Panc1 (cell line): ENCODE measurements around the gene BTN3A1. TPM values are rescaled to one million over a fixed set of nuclear protein-coding genes. Genes with fewer than 3 reads are reported as not detected.

Experiments used
- ATAC-seq: fragments of 200-7000 bp; cut with Tn5 transposase; 2 replicates; pipeline ENCODE4 v1.9.1; 2020; ENCODE audit warnings: mild to moderate bottlenecking, moderate library complexity
- BruUV-seq: library from RNA; stranded (reverse); fragments of 400-500 nt; replicated peaks from 2 replicates; lab custom pipeline; 2021; lab: Mats Ljungman, UMichigan
- CTCF ChIA-PET: fragments of 300-600 bp; sonication (Branson Sonifier 250); formaldehyde crosslinking; loops from one replicate; lab custom pipeline; 2022; ENCODE audit warnings: antibody characterized with exemption; lab: Charles Lee
- POLR2A ChIA-PET: fragments of 300-600 bp; sonication (Branson Sonifier 250); formaldehyde crosslinking; loops from one replicate; lab custom pipeline; 2022; ENCODE audit warnings: antibody characterized with exemption; lab: Charles Lee
- DNase-seq: peaks from one replicate; pipeline ENCODE4 v3.0.0-alpha.2; 2010; ENCODE audit warnings: low read depth, low spot score
- H3K27ac ChIP-seq: 2 replicates; pipeline ENCODE4 v1.5.1; 2011; ENCODE audit warnings: mild to moderate bottlenecking, low read length, inconsistent platforms
- H3K27me3 ChIP-seq: fragments of 200-500 bp; sonication (Bioruptor generic); 2 replicates; pipeline ENCODE4 v1.6.0; 2014; ENCODE audit warnings: low read length, inconsistent platforms; ENCODE audit not compliant: control insufficient read depth, insufficient read depth
- H3K36me3 ChIP-seq: fragments of 200-500 bp; sonication (Bioruptor generic); 2 replicates; pipeline ENCODE4 v1.5.1; 2014; ENCODE audit warnings: inconsistent platforms, mild to moderate bottlenecking, low read length, moderate library complexity; ENCODE audit not compliant: control insufficient read depth, insufficient read depth
- H3K4me1 ChIP-seq: 2 replicates; pipeline ENCODE4 v1.5.1; 2011; ENCODE audit warnings: inconsistent platforms, mild to moderate bottlenecking, low read length, moderate library complexity; ENCODE audit not compliant: control insufficient read depth, insufficient read depth
- H3K4me3 ChIP-seq, 2 experiments: 2 replicates each; pipeline ENCODE4 v1.5.1; 2011 to 2012; ENCODE audit warnings: low read depth in 2 of 2, low read length in 2 of 2, mild to moderate bottlenecking in 2 of 2, inconsistent platforms in 1 of 2, moderate library complexity in 1 of 2
- H3K9me3 ChIP-seq: fragments of 200-500 bp; sonication (Bioruptor generic); 2 replicates; pipeline ENCODE4 v1.5.1; 2014; ENCODE audit warnings: low read depth, mild to moderate bottlenecking, inconsistent platforms, low read length, moderate library complexity; ENCODE audit not compliant: control insufficient read depth, insufficient read depth
- POLR2AphosphoS5 ChIP-seq: IDR thresholded peaks from 2 replicates; pipeline ENCODE4 v1.6.1; 2012; ENCODE audit warnings: mild to moderate bottlenecking, low read depth, low read length, moderate library complexity
- SIN3A ChIP-seq: IDR thresholded peaks from 2 replicates; pipeline ENCODE4 v1.6.1; 2012; ENCODE audit warnings: low read depth, mild to moderate bottlenecking, low read length, moderate library complexity, borderline replicate concordance; ENCODE audit not compliant: insufficient read depth
- TCF7L2 ChIP-seq: IDR thresholded peaks from 2 replicates; pipeline ENCODE4 v1.6.1; 2011; ENCODE audit warnings: mild to moderate bottlenecking, low read depth, low read length, inconsistent platforms
- in situ Hi-C: cut with HindIII; loops from 2 replicates; pipeline ENCODE4 v1.10.0; 2016; ENCODE audit warnings: low sequenced_read_pairs, low pct_unique_long_range_greater_than_20kb
- intact Hi-C: fragments of 100-400 bp; cut with micrococcal nuclease; formaldehyde crosslinking; loops from one replicate; pipeline ENCODE4 v1.10.0; 2022; ENCODE audit not compliant: unreplicated experiment
- total RNA-seq: library from RNA; stranded (reverse); gene quantifications from one replicate; pipeline ENCODE4 v1.2.1, GENCODE V29; 2021; ENCODE audit not compliant: unreplicated experiment
- TF ChIP-seq, protein P1 (sequence below): fragments of 450-650 bp; IDR thresholded peaks from 2 replicates; pipeline ENCODE4 v1.5.1; 2017; ENCODE audit warnings: mild to moderate bottlenecking
- TF ChIP-seq, protein P2 (sequence below), 2 experiments: IDR thresholded peaks; 2 replicates each; pipeline ENCODE4 v1.6.1; 2011 to 2012; ENCODE audit warnings: low read depth in 2 of 2, control low read depth in 1 of 2, low read length in 1 of 2, mild to moderate bottlenecking in 1 of 2, moderate library complexity in 1 of 2; ENCODE audit not compliant: insufficient read depth in 1 of 2

BTN3A1 gene
- total RNA-seq, 1 experiment from 2014 or later: 5.0 TPM

DNA sequence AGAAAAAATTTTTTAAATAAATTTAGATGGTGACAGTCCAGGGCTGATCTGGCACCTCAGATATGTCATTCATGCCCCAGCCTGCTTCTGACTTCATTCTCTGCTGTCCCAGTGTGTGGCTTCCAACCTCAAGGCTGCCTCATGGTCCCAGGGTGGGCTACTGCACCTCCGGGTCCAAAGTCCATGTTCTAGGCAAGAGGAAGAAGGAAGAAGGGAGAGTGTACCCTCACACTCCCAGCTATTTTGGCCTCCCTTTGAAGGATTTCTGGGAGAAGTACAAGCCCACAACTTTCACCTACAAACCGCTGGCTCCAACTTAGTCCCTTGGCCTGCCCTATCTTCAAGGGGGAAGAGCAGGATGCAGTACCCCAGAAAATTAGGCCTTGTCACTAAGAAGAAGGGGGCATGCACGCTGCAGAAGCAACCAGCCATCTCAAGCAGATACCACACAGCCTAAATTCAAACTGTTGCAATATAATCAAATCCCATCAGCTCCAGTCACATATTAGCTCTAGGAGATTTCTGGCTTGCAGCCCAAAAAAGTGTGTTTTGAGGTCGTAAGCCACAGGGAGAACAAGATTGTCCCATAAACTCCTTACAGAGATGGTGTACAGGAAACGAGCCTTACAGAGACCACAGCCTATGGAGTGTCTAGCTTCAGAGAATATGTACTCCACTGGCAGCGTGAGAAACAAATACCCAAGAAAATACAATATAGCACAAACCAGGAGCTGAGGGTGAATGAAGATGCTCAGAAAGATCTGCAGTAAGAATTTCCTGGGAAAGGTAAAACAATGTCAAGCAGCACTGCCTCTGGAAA lies 38.0 kb upstream of the BTN3A1 start:
- DNase-seq (no peak), ATAC-seq (peak; percentile 51; the same call in 1 of the 2 replicates)
- peaks cover 4% of the 10 kb centered on the region for H3K4me1 ChIP-seq
- H3K27ac ChIP-seq: peak overlapping the region; percentile 84
- H3K4me3 ChIP-seq: peak overlapping the region; percentile 66 to 68
- H3K27me3 ChIP-seq: no peaks in the 10 kb centered on the region
- no peaks in the 10 kb centered on the region for H3K36me3 ChIP-seq
- intact Hi-C loops: no loop called here
- in situ Hi-C loops: no loop called here
- CTCF ChIA-PET: no interaction called here
- H3K9me3 ChIP-seq: no peaks in the 10 kb centered on the region
- BruUV-seq: no TSS peak
- TF ChIP-seq, protein P1, sequence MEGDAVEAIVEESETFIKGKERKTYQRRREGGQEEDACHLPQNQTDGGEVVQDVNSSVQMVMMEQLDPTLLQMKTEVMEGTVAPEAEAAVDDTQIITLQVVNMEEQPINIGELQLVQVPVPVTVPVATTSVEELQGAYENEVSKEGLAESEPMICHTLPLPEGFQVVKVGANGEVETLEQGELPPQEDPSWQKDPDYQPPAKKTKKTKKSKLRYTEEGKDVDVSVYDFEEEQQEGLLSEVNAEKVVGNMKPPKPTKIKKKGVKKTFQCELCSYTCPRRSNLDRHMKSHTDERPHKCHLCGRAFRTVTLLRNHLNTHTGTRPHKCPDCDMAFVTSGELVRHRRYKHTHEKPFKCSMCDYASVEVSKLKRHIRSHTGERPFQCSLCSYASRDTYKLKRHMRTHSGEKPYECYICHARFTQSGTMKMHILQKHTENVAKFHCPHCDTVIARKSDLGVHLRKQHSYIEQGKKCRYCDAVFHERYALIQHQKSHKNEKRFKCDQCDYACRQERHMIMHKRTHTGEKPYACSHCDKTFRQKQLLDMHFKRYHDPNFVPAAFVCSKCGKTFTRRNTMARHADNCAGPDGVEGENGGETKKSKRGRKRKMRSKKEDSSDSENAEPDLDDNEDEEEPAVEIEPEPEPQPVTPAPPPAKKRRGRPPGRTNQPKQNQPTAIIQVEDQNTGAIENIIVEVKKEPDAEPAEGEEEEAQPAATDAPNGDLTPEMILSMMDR: no peak
- TF ChIP-seq POLR2AphosphoS5 (no peak), SIN3A (no peak)
- POLR2A ChIA-PET: interaction anchor here (0.6 kb wide), 1 partner anchor 100 kb away, joined by 14 read pairs; no protein-coding TSS in a partner anchor

DNA sequence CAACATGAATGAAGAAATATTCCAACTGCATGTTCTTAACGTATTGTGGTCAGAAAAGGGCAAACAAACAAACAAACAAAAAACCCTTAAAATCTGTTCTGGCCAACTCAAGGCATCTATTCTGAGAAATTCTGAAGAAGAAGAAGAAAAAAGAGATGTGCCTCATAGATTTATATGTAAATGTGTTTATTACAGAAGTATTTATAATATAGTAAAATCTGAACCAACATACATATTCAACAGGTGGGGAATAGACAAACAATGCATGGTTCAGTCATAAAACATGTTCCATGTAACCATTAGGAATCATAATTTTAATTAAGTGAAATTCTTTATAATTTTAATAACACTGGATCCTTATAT lies 36.5 kb upstream of the BTN3A1 start:
- no peaks in the 10 kb centered on the region for H3K27me3 ChIP-seq
- H3K9me3 ChIP-seq: no peaks in the 10 kb centered on the region
- peak overlapping the region; percentile 84 for H3K27ac ChIP-seq
- ChIA-PET POLR2A (no interaction called here), CTCF (no interaction called here)
- TF ChIP-seq, protein P1: no peak
- no peak for TF ChIP-seq POLR2AphosphoS5
- DNase-seq: no peak
- ATAC-seq: no peak
- H3K4me3 ChIP-seq: peak overlapping the region; percentile 66 to 68
- no TSS peak for BruUV-seq
- in situ Hi-C loops: no loop called here
- no peaks in the 10 kb centered on the region for H3K36me3 ChIP-seq
- intact Hi-C loops: no loop called here
- H3K4me1 ChIP-seq: peaks cover 4% of the 10 kb centered on the region

DNA sequence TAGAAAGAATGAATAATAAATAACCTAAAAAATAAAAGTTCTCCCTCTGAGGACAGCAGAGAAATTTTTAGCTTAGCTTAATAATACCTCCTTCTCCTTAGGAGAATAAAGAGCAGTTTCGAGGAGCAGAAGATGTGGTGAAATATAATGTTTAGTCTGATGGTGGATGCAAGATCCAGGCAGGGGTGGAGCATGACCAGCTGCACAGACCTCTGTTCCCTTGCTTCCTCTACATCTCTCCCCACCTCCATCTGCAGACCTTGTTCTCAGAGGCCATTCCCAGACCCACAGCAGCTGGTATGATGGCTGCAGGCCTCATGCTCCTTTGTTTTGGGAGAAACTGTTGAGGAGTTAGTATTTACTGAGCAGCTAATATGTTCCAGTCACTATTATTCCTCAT lies 35.6 kb upstream of the BTN3A1 start:
- intact Hi-C loops (no loop called here), in situ Hi-C loops (no loop called here)
- BruUV-seq: no TSS peak
- Histone ChIP-seq H3K27me3 (no peaks in the 10 kb centered on the region), H3K36me3 (no peaks in the 10 kb centered on the region), H3K4me3 (no peak overlapping the region), H3K27ac (no peak overlapping the region), H3K4me1 (peaks cover 4% of the 10 kb centered on the region), H3K9me3 (no peaks in the 10 kb centered on the region)
- POLR2A ChIA-PET: interaction anchor here (0.5 kb wide), 2 partner anchors 171 to 265 kb away, joined by 3 to 6 read pairs; no protein-coding TSS in a partner anchor
- DNase-seq: no peak
- TF ChIP-seq, protein P1: no peak
- TF ChIP-seq POLR2AphosphoS5 (no peak), TCF7L2 (no peak), SIN3A (no peak)
- TF ChIP-seq, protein P2, sequence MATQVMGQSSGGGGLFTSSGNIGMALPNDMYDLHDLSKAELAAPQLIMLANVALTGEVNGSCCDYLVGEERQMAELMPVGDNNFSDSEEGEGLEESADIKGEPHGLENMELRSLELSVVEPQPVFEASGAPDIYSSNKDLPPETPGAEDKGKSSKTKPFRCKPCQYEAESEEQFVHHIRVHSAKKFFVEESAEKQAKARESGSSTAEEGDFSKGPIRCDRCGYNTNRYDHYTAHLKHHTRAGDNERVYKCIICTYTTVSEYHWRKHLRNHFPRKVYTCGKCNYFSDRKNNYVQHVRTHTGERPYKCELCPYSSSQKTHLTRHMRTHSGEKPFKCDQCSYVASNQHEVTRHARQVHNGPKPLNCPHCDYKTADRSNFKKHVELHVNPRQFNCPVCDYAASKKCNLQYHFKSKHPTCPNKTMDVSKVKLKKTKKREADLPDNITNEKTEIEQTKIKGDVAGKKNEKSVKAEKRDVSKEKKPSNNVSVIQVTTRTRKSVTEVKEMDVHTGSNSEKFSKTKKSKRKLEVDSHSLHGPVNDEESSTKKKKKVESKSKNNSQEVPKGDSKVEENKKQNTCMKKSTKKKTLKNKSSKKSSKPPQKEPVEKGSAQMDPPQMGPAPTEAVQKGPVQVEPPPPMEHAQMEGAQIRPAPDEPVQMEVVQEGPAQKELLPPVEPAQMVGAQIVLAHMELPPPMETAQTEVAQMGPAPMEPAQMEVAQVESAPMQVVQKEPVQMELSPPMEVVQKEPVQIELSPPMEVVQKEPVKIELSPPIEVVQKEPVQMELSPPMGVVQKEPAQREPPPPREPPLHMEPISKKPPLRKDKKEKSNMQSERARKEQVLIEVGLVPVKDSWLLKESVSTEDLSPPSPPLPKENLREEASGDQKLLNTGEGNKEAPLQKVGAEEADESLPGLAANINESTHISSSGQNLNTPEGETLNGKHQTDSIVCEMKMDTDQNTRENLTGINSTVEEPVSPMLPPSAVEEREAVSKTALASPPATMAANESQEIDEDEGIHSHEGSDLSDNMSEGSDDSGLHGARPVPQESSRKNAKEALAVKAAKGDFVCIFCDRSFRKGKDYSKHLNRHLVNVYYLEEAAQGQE (IDR thresholded peaks at IDR 0.05; ENCODE audit: insufficient read depth in 1 of 2, low read depth in 2 of 2, low read length in 1 of 2): no peak
- ATAC-seq: no peak
- CTCF ChIA-PET: no interaction called here
